Forelimb muscle (tissue), 1 donor: ENCODE measurements around the gene SLC22A3. TPM values are rescaled to one million over a fixed set of nuclear protein-coding genes. Genes with fewer than 3 reads are reported as not detected.

Experiments used
- DNase-seq: peaks from one replicate; pipeline ENCODE4 v3.0.0-alpha.2; 2013; ENCODE audit warnings: low read depth
- polyA plus RNA-seq: library from polyadenylated mRNA; unstranded; fragments of 120-200 nt; gene quantifications from one replicate; pipeline ENCODE4 v1.2.1, GENCODE V29; 2013; ENCODE audit not compliant: insufficient read length

SLC22A3 gene
- polyA plus RNA-seq, 1 donor: 11.8 TPM

DNA sequence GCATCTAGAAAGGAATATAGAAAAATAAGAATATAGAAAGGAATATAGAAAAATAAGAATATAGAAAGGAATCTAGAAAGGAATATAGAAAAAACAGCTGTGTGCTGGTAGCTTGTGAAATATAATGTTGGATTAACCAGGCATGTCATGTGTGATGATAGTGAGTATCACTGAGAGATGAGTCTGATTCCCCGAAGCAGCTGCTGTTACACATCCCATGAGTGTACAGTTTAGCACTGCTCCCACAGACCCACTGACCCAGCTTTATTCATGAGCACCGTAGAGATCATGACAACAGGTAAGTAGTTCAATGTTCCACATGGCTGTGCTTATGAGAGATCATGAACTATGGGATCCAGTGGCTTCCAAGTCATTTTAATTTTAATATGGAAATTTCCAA is 64.8 kb downstream of the SLC22A3 start:
- no peak for DNase-seq

DNA sequence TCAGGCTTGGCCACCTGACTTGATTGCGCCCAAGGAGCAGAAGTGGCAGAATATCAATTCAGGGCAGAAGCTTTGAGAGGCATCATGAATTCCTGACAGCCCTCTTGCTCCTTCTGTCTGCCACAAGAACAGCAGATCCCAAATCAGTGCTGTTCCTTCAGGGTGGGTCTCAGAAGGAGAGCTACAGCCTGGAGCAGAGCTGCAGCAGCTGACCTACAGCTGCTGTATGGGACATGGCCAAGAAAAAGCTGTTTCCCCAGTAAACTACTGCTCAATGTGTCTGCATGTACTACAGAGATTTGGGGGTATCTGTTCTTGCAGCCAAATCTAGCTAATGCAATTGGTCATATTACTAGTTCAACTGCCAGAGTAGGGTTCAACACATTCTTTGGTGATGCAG is 69.0 kb downstream of the SLC22A3 start:
- no peak for DNase-seq

DNA sequence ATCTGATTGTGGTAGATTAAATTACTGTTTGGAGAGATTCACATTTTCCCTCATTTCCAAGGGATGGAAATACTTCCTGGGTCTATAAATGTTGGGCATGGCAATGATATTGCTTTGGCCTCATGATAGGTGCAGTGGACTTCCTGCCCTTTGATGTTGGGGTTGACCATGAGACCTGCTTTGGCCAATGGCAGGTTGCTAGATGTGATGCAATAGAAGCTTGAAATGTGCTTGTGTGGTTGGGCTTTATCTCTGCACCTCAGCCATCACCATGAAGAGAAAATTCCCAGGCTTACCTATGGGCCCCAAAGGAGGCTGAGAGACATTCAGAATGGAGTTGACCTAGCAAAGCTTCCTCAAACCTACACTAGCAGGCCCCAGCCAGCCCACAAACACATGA is 69.4 kb downstream of the SLC22A3 start:
- no peak for DNase-seq

DNA sequence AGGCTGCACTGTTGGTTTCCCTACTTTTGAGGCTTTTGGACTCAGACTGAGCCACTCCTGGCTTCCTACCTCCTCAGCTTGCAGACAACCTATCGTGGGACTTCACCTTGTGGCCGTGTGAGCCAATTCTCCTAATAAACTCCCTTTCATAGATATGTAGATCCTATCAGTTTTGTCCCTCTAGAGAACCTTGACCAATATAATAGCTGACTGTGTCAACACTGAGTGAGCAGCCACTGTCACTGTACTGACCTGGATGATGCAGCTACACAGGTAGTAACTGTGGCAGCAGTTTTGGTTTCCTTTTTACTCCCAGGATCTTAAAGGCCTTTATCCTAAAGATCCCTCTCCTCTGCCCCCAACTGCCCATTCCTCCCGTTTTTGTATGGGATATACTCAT is 70.2 kb downstream of the SLC22A3 start:
- DNase-seq: no peak

DNA sequence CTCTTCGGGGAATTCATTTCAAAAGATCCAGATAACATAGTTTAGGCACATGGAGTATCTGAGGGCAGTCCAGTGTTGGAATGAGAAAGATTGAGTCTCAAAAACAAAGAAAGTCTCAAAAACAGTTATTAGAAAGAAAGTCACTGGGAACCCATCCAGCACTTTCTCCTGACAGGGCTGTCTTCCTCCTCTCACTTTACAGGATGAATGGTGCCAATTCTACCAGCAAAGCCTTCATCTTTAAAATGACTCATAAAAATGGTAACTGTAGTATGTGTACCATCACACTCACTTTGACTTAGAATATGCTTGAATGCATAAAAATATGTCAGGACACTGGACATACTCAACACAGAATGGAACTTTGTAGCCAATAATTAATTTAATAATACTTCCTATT is 71.3 kb downstream of the SLC22A3 start:
- no peak for DNase-seq

DNA sequence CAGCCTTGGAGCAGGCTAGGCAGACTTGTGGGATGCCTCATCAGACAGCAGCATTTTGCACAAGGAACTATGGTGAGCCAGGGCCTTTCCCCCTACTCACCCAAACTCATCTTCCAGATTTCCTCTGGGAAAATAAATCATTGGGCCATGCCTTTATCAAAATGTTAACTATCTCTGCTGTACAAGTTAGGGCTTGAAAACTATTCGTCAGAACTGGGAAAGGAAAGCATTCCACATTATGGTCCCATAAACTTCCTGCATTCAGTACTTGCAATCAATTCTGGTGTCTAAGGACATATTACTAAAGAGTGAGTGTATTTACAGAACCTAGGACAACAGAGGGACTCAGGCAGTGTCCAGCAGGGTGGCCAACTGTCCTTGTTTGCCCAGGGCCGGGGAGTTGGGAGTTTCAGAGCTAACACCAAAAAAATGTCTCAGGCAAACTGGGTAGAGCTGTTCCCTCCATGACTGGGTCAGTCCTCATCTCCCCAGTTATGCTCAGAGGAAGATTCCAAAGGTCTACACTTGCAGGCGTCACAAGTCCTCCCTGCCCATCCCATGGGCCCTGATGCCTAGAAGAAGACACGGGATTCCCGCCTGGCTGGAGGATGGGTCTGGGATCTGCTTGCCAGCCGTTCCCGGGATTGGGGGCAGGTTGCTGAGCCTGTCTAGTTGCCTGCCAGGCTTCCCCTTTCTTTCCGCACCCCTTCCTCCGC is 72.2 kb downstream of the SLC22A3 start:
- DNase-seq: no peak

DNA sequence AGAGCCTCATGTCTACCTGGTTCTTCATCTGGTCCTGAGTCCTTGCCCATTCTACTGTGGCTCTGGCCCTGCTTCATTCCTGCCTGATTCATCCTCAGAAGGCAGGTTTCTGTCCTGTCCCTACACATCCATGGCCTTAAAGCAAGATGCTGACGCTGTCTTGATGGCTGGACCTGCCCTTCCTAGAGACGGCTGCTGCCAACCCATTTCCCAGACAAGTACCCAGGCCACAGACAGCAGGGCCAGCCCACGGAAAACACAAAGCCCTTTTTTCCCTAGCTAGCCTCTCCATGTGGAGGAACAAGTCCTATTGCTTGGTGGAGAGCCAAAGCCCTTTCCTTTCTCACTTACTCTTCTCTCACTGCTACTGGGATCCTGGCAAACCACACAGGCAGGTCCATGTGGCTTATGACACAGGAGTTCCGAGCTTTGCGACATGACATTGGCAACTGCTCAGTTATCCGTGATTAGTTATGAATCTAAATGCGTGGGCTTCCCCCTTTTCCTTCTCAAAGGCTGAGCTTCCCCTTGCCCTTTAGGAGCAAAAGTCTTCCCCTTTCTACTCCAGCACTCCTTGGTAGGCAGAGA is 72.9 kb downstream of the SLC22A3 start:
- no peak for DNase-seq

DNA sequence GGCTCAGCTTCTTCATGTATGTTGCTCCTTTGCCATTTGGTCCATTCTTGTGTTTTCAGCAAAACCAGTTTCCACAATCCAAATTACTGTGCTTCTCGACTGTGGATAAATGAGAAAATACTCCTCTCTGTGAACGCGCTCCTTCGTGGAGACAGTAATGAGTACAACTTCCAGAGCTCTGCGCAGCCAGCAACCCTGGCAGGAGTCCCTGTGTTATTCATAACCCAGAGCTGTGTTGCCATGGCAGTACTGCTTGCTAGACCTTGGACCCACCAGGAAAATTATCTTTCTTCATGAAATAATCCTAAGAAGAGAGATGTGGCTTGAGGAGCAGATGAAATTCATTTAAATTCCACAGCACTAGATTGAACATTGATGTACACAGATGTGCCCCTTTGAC is 73.7 kb downstream of the SLC22A3 start:
- no peak for DNase-seq

DNA sequence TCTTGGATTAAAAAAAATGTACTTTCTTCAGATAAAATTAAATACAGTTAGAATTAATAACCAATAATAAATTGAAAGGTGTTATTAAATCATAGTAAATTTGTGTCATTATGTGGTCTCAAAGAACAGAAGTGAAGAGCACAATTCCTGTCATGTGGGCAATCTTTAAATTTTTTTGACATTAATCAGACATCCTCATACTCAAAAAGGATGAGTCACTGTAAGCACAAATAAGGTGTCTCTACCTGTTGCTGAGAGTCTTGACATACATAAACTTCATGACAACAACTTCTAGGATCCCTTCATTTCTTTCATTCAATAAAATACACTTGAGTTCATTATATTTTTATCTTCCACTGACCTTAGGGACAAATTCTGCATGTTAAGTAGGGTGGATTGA is 76.1 kb downstream of the SLC22A3 start:
- no peak for DNase-seq

DNA sequence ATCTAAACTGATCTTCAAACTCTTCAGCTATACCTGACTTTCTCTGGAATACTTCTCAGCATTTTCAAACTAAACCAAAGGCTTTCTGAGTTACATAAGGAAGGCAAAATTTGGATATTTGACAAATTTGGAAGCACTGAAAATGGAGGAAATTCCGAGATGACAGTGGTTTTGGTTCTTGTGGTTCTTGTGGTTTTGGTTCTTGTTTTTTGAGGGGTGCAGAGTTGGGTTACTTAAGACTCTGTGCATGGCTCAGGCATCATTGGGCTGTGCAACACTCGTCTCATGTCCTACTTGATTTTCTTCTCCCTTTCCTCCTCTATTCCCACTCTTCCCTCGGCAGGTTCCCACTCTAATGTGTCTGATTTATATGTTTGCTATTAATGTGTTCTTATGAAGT is 78.0 kb downstream of the SLC22A3 start:
- DNase-seq: no peak

DNA sequence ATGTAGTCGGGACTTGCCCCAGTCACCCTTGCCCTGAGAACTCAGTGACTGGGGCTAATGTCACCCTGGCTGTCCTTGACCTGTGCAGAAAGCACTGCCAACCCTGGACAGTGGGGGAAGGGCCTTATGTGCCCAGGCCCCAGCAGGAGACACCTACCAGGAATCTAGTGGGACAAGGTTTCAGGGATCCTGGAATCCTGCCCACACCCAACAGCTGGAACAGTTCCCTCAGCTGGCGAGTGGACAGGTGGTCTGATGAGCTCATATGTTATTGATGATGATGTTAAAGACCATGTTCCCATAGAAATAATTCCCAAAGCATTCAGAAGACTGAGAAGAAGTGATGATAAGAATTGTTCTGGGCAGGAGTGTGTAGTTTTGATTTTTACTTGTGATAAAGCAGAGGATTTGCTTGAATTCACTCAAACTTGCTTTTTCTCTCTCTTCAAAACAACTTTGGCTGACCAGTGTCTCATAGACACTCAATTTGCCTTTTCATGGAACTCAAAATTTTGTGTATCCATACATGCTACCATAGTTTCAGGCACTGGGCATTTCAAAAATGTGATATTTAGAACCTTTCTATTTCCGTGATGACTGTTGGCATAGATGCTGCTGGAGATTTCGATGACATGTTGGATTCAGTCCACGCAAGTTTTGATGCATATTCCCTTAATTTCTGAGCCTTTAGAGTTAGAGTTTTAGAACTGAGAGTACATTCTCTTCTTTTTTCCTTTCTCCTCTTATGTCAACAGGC is 79.3 kb downstream of the SLC22A3 start:
- no peak for DNase-seq

DNA sequence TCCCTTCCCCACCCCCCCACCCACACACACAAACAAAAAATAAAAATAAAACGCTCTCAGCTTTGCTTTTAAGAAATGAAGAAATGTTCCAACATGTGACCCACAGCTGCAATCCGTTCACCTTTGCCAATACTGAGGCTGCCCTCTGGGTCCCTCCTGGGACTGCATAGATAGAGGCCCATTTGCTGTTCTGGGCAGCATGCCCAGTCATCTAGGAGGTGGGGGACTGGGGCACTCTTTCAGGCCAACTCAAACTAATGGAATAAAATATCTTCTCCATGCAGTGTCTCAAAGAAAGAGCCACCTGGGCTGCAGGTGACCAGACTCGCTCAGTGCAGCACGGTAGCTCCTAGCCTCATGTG is 79.9 kb downstream of the SLC22A3 start:
- DNase-seq: no peak

DNA sequence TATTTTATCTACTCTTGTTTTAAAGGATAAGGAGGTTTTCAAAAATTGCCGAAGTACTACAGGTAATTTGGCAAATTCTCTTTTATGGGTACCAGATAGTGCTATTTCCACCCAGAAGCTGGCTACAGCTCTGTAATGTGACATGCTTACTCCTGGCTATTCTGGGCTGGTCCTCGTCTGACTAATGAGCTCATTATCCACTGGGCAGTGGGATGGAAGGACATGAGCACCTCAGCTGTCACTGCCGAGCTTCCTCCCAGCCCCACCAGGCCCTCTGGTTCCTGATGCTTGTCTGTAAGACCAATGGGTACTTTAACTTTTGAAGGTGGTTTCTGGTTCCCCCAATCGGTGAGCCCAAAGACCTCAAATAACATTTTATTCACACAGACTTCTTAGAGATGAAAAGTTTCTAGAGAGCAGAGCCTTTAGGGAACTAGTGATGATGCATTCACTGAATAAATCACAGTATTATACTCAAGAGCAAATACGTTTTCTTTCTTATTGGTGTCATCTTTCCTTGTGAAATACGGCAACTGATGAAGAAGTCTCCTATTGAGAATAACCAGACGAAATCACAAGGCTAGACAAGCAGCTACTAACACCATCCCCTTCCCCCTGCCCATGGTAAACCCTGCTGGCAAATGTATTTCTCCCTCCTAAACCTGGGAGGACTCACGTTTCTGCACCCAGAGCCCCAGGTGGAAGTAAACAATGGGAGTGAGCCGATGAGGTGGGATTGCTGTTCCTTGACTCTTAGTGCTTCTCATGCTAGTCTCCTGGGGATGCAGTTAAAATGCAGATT is 80.8 kb downstream of the SLC22A3 start:
- DNase-seq: no peak

DNA sequence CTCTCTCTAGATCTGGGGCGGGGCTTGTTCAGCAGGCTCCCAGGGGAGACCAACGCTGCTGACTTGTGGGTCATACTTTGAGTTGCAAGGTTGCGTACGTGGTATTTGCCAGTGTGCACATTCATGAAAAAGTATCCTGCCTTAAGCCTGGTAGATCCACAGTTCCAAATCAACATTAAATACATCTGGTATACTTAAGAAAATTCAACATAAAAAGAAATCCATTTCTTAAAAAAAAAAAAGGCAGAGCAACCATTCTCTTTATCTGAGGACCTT is 81.4 kb downstream of the SLC22A3 start:
- no peak for DNase-seq

DNA sequence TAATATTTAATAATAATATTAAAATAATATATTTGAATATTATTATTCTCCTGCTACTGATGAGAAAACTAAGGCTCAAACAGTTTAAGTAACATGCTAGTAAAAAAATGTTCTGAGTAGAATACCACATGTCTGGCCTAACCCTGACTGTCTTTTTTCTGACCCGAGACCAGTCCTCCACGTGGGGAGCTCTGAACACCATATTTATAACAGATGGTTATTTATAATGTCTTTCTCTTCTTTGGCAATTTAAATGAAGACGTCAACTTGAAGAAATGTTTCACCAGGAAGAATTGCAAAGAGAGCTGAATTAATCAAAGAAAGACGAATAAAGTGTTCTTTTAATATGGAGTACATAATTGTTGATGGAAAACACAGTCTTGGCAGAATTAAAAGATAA is 82.0 kb downstream of the SLC22A3 start:
- DNase-seq: no peak

DNA sequence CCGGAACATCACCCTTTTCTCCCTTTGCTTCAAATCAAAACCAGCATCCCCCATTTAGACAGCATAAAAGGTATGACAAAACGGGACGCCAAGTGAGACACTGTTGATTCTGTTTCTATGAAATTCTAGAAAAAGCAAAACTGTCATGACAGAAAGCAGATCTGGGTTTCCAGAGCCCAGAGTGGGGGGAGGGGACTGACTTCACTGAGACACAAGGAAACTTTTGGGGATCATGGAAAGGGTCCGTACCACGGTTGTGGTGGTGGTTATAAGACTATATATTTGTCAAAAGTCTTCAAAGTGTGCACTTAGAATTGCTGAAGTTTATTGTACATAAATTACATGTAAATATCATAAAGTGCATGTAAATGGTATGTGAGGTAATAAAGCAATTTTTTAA is 82.6 kb downstream of the SLC22A3 start:
- DNase-seq: no peak

DNA sequence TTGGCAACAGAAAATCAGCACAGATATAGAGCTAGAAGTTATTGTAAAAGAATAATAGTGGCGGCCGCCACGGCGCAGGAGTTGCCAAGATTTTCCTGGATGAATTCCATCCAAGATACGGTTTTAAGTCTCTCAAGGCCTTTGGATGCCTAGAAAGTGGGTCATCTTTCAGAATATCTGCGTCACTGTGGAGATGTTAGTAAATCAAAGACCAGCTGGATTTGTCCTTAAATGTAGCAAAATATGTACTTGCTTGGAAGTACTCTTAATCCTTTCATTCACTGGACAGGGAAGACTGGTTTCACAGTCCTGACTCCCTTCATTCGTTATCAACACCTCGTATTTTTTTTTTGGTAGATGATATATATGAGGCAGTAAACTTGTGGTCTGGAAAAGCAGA is 83.0 kb downstream of the SLC22A3 start:
- DNase-seq: peak; percentile 93

DNA sequence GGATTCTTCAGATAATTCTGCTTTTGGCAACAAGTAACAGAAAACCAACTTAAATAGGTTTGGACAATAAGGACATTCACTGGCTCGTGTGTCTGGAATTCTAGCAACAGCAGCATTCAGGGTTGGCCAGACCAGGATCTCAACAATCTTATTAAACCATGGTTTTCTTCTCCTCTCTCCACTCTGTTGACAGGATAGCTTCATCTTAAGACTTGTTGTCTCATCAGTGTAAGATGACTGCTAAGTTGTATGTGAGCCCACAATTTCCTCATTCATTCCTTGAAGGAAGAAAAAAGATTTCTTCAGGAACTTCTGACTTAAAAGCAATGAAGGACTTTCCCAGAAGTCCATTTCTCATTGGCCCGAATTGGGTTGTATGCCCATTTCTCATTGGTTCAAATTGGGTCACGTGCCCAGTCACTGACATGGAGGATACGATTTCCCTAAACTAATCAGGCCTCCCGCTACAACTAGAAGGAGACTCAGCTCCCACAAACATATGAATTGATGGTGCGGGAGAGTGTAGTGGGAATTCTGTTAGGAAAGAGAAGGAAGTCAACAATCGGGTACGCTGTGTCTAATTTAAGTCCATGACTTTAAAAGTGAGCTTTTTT is 83.7 kb downstream of the SLC22A3 start:
- DNase-seq: peak; percentile 55

DNA sequence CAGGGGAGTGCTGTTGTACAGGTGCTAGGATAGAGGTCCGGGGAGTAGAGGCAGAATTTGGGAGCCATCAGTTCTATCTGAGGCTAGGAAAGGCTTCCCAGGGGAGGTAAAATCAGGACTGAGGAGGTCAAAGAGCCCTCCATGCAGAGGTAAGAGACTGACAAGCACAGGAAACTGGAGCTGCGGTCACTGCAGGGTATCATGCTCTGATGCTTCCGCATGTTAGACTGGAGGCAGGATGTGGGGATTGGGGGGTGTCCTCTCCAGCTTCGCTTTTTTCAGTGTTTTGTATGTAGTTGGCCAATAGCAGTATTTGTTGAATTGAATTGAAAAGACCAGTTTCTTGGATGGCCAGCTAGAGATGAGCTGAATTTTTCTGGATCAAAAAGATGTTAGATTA is 87.8 kb downstream of the SLC22A3 start:
- DNase-seq: no peak

DNA sequence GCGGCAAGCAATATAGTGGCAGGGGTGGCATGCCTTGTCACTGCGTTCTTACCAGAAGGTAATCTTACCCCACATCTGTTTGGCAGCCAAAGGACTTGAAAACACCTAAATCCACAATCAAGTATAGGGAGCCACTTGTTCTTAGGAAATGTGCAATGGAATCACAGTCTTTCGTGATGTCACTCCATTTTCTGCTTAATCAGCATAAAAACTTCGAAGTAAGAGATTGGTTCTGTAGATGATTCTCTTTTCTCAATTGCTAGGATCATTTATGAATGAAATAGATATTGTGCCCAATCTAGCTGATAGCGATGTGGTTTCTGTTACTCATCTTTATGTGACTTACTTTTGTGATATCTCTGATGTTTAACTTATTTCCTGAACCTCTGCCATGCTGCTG is 89.0 kb downstream of the SLC22A3 start:
- no peak for DNase-seq

DNA sequence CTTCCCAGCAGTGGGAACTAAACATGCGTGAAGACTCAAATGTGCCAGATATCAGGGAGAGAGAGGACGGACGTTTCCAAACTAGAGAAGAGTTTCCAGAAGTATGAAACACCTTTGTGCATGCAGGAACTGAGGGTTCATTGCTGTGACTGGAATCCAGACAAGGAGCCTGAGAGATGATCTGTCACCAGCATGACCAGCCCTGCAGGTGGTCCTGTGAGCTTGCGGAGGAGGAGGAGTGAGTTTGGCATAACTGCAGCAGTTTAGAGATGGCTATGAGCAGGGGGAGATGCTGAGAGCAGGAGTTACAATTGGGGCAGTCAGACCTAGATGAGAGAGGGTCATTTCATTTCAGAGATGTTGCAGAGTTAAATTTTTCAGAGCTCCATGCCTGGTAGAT is 89.6 kb downstream of the SLC22A3 start:
- DNase-seq: no peak

DNA sequence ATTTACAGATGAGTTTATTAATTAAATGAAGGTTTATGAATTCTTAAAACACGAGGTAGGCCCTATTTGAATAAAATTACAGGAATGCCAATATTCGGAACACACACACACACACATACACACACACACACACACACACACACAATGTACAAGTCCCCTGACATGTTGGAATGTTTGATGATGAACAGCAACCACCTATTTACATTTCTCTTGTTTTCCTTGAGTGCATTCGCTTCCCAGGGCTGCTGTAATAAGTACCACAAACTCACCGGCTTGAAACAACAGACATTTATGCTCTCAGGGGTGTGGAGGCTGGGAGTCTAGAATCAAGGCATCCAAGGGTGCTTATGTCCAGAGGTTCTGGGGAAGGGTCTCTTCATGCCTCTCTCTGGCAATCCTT is 90.3 kb downstream of the SLC22A3 start:
- no peak for DNase-seq
